Measurements from ENCODE around the gene PASK. TPM values are rescaled to one million over a fixed set of nuclear protein-coding genes. Genes with fewer than 3 reads are reported as not detected.

The PASK gene
- total RNA-seq, 1 donor from 2014 or later, result 20.3 TPM

- Histone ChIP-seq H4K20me1 (ENCODE audit: low read depth) (peaks cover 8% of the 10 kb centered on the region), H2AFZ (replicated peaks) (no peak overlapping the region), H3K36me3 (no peaks in the 10 kb centered on the region), H3K4me3 (no peak overlapping the region), H3K9me3 (ENCODE audit: low read depth) (no peaks in the 10 kb centered on the region), H3K4me1 (no peaks in the 10 kb centered on the region), H3K27ac (no peak overlapping the region), H3K9ac (no peak overlapping the region), H3K27me3 (no peaks in the 10 kb centered on the region), H3K79me2 (ENCODE audit: low read depth) (no peaks in the 10 kb centered on the region), H3K4me2 (no peak overlapping the region), H3F3A (ENCODE audit: low read depth) (no peaks in the 10 kb centered on the region)
- Mint-ChIP-seq H3K9me3 (no peaks in the 10 kb centered on the region), H3K36me3 (peaks cover 2% of the 10 kb centered on the region), H3K27ac (peak overlapping the region; percentile 33), H3K4me1 (peaks cover 5% of the 10 kb centered on the region), H3K4me3 (peak overlapping the region; percentile 46), H3K27me3 (ENCODE audit: insufficient read depth, low read depth) (peaks cover 6% of the 10 kb centered on the region)
- no peak for TF ChIP-seq EZH2phosphoT487 (IDR thresholded peaks at IDR 0.05)
- TF ChIP-seq CTCF (IDR thresholded peaks at IDR 0.05), result no peak
- TF ChIP-seq EZH2 (IDR thresholded peaks at IDR 0.05), result no peak
- DNase-seq (ENCODE audit: low spot score), result no peak
These were observed 78.9 kb downstream of the PASK start for GRCh38 chr2:241070361-241070760.

GRCh38 chr2:241069821-241070281 lies 79.4 kb downstream of the PASK start:
- H3K36me3 ChIP-seq, result no peaks in the 10 kb centered on the region
- no peak for DNase-seq (ENCODE audit: low spot score)
- peaks cover 2% of the 10 kb centered on the region for H3K36me3 Mint-ChIP-seq
- TF ChIP-seq EZH2phosphoT487 (IDR thresholded peaks at IDR 0.05), result no peak
- TF ChIP-seq CTCF (IDR thresholded peaks at IDR 0.05), result no peak
- no peak for TF ChIP-seq EZH2 (IDR thresholded peaks at IDR 0.05)
- H3K9me3 ChIP-seq (ENCODE audit: low read depth), result no peaks in the 10 kb centered on the region
- H3K4me3 ChIP-seq, result no peak overlapping the region
- H3K79me2 ChIP-seq (ENCODE audit: low read depth), result no peaks in the 10 kb centered on the region
- no peak overlapping the region for H3K4me2 ChIP-seq
- no peaks in the 10 kb centered on the region for H3K9me3 Mint-ChIP-seq
- H3K27me3 Mint-ChIP-seq (ENCODE audit: insufficient read depth, low read depth), result peaks cover 6% of the 10 kb centered on the region
- H3K4me1 ChIP-seq, result no peaks in the 10 kb centered on the region
- H3K9ac ChIP-seq, result no peak overlapping the region
- peaks cover 9% of the 10 kb centered on the region for H4K20me1 ChIP-seq (ENCODE audit: low read depth)
- H3K4me3 Mint-ChIP-seq, result no peak overlapping the region
- peaks cover 5% of the 10 kb centered on the region for H3K4me1 Mint-ChIP-seq
- H3F3A ChIP-seq (ENCODE audit: low read depth), result no peaks in the 10 kb centered on the region
- H3K27me3 ChIP-seq, result no peaks in the 10 kb centered on the region
- H3K27ac ChIP-seq, result no peak overlapping the region
- H3K27ac Mint-ChIP-seq, result peak overlapping the region; percentile 33
- no peak overlapping the region for H2AFZ ChIP-seq (replicated peaks)

- DNase-seq (ENCODE audit: low spot score), result no peak
- H3K36me3 ChIP-seq, result no peaks in the 10 kb centered on the region
- Mint-ChIP-seq H3K36me3 (no peaks in the 10 kb centered on the region), H3K9me3 (no peaks in the 10 kb centered on the region), H3K27me3 (ENCODE audit: insufficient read depth, low read depth) (peaks cover 6% of the 10 kb centered on the region), H3K4me3 (no peak overlapping the region), H3K4me1 (peaks cover 5% of the 10 kb centered on the region), H3K27ac (no peak overlapping the region)
- peaks cover 15% of the 10 kb centered on the region for H4K20me1 ChIP-seq (ENCODE audit: low read depth)
- H2AFZ ChIP-seq (replicated peaks), result no peak overlapping the region
- H3K27me3 ChIP-seq, result no peaks in the 10 kb centered on the region
- no peaks in the 10 kb centered on the region for H3K9me3 ChIP-seq (ENCODE audit: low read depth)
- no peak overlapping the region for H3K9ac ChIP-seq
- TF ChIP-seq EZH2 (IDR thresholded peaks at IDR 0.05) (no peak), EZH2phosphoT487 (IDR thresholded peaks at IDR 0.05) (no peak), CTCF (IDR thresholded peaks at IDR 0.05) (no peak)
- H3K79me2 ChIP-seq (ENCODE audit: low read depth), result no peaks in the 10 kb centered on the region
- H3K4me1 ChIP-seq, result no peaks in the 10 kb centered on the region
- no peak overlapping the region for H3K4me2 ChIP-seq
- H3F3A ChIP-seq (ENCODE audit: low read depth), result no peaks in the 10 kb centered on the region
- no peak overlapping the region for H3K4me3 ChIP-seq
- H3K27ac ChIP-seq, result no peak overlapping the region
These were observed 80.1 kb downstream of the PASK start for GRCh38 chr2:241068942-241069810.

Data from neural progenitor cell (in vitro differentiated cells).